Adipose tissue (tissue), 3 donors: ENCODE results near the gene NDRG4. TPM values are rescaled to one million over a fixed set of nuclear protein-coding genes. Genes with fewer than 3 reads are reported as not detected.

ENCODE experiments used
- H3K27ac ChIP-seq: one replicate; pipeline ENCODE4 v1.5.1; 2013; ENCODE audit warnings: low read depth, low read length
- WGBS, 3 donors: extraction: QIAGEN DNeasy Blood & Tissue Kit; methylation state at CpG; one replicate each; pipeline ENCODE4 v1.1.7; 2013; 5-methylcytosine and 5-hydroxymethylcytosine counted together
- polyA plus RNA-seq, 3 donors: library from polyadenylated mRNA; stranded (reverse); fragments of 200-250 nt; gene quantifications; one replicate each; pipeline ENCODE4 v1.2.3, GENCODE V29; 2013
- donor health status: healthy with polysubstance abuse.
- donor health status: Bipolar disorder and iron deficiency.
- donor health status: healthy.

The NDRG4 gene
- polyA plus RNA-seq, 3 donors = 5.8 to 31.7 (median 21.8) TPM

DNA sequence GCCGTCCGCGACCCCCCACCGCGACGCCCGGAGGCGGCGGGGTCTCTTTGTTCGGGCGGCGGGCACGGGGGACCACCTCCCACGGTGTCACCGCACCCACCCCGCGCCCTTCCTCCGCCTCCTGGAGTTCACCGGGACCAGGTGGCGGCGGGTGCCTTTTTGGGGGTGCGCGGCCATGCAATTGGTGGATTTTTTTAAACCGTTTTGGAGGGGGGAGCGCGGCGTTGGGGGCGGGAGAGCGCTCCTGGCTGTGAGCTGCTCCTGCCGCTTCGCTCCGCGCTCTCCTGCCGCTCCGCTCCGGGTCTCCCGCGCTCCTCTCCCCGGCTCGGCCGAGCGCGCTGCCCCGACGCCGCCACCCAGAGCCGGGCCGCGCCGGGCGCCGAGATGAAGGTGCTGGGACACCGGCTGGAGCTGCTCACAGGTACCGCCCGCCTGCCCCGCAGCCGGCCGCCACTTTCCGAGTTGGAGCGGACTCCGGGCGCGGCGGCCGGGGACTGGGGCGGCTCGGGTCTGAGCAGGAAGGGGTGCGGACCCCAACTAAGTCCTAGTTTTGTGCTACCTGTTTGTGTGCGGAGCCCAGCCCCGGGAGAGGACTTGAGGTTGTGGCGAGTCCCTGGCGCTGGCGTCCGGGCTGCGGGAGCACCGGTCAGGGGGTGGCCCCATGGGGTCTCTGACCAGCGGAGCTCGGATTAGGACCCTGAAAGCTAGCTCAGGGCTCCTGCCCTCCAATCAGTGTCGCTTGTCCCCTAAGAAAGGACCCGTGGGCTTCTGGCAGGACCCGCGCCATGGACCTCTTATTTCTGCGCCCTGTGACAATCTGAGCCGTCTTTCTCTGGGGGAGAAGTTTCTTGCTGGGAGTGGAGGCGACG is 35.7 kb upstream of the NDRG4 start:
- H3K27ac ChIP-seq = no peak overlapping the region
- WGBS, 3 donors = 1 to 2% (median 1%) methylated on average over 75 to 86 of the region's 86 CpGs

DNA sequence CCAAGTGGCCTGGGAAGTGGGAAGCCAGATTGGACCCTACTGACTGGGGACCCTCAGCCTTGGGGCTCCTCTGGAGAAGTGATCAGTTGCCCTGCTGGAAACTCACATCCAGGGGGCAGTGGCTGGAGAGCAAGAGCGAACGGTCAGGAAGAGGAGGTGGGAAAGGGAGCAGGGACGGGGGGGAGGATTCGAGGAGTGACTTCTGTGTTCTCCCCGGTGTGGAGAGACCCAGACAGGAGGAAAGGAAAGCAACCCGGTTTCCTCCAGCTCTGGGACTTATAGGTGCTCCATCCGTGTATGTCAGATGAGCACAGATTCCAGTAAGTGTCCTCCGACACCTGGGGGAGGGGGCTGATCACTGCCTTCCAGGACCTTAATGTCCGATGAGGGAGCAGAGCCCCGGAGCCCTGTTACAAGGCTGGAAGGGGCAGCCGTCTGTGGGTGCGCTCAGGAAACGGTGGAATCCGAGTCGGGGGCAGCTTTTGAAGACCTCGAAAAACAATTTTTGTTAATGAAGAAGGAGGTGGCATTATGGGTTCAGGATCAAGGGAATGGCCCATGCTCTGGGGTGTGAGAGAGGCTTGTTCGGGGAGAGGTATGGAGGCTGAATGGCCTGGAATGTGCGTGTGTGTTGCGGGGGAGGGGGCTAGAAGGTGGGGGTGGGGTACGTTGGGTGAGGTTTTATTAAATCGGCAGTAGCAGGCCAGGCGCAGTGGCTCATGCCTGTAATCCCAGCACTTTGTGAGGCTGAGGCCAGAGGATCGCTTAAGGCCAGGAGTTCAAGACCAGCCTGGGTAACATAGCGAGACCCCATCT is 34.8 kb upstream of the NDRG4 start:
- 14 to 21% (median 17%) methylated on average over 24 of the region's 24 CpGs for WGBS, 3 donors
- no peak overlapping the region for H3K27ac ChIP-seq

DNA sequence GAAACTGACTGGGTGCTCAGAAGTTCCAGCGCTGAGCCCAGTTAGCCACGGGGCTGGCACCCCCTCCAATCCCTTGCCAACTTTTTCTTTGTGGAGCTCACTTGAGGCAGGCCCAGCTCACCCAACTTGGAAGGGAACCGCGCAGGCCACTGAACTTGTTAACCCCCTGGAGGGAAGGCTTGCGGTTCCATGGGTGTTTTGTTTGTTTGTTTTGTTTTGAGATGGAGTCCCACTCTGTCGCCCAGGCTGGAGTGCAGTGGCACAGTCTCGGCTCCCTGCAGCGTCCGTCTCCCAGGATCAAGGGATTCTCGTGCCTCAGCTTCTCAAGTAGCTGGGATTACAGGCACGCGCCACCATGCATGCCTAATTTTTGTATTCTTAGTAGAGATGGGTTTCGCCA is 34.1 kb upstream of the NDRG4 start:
- WGBS, 3 donors = 74 to 86% (median 84%) methylated on average over 13 of the region's 13 CpGs
- H3K27ac ChIP-seq = no peak overlapping the region

GRCh38 chr16:58466396-58466795 is 33.5 kb upstream of the NDRG4 start:
- WGBS, 3 donors = 83 to 92% (median 86%) methylated on average over 3 of the region's 3 CpGs
- no peak overlapping the region for H3K27ac ChIP-seq

- WGBS, 3 donors = 86 to 91% (median 88%) methylated on average over 5 of the region's 5 CpGs
- no peak overlapping the region for H3K27ac ChIP-seq
Measured at GRCh38 chr16:58467905-58468304, 32.0 kb upstream of the NDRG4 start.

DNA sequence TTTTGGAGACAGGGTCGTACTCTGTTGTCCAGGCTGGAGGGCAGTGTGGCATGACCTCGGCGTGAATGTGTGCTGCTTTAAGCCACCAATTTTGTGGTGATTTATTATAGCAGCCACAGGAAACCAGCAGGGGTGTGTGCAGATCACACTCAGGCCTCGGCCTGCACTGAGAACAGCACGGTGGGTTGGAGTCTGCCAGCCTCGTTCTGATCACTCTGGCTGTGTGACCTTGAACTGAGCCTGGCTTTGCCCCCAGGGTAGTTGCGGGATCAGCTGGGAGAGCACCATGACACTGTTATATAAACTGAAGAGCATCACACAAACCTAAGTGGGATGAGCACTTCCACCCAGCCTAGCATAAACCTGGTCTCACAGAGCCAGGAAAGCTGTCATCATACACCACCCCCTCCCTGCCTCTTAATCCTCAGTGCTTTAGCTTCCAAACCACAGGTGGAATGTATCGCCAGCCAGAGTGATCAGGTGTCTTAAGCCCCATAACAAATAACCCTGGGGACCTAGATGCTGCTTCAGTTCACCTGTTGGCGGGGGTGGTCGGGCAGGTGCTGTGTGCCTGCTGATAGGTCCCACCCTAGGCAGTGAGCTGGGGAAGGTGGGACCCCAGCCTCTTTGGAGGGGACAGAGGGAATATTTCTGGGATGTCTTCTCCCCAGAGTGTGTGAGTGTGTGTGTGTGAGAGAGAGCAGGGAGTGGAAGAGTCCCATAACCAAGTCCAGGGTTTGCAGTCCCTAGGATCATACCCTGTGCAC is 28.6 kb upstream of the NDRG4 start:
- no peak overlapping the region for H3K27ac ChIP-seq

DNA sequence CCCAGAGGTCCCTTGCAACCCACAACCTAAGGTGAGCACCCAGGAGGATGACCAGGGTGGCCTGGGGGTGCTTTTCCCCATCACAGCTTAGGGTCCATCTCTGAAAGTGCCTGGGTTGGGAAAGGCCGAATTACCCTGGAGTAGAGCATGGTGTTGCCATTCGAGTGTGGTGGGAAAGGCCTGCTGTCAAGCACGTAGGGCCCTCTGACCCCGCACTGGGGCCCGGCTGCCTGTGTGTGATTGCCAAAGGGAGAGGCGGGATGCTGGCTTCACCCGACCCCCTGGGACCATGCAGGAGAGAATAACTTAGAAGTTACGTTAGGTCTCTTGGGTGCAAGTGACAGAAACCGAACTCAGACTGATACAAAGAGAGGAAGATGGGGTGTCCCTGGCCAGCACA is 27.7 kb upstream of the NDRG4 start:
- no peak overlapping the region for H3K27ac ChIP-seq
- WGBS, 3 donors = 86 to 91% (median 88%) methylated on average over 9 of the region's 9 CpGs

More for the DNA sequence above, 28.6 kb upstream of the NDRG4 start:
- 57 to 64% (median 58%) methylated on average over 9 to 10 of the region's 10 CpGs for WGBS, 3 donors

DNA sequence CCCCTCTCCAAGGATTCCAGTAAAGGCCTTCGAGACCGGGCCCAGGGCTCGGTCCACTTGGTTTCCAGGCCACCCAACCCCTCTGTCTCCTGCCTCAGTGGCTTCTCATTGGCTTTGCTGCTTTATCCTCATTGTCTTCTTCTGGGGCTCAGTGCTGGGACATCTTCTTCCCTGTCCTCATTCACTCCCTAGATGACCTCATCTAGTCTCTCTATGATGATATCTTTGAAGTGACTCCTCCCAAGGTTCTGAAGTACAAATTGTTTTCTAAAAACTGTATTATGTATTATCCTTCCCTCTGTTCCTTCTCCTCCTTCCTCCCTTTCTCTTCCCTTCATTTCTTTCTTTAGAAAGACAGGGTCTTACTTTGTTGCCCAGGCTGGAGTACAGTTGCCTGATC is 27.1 kb upstream of the NDRG4 start:
- no peak overlapping the region for H3K27ac ChIP-seq
- WGBS, 3 donors = 88 to 96% (median 94%) methylated on average over 3 of the region's 3 CpGs

DNA sequence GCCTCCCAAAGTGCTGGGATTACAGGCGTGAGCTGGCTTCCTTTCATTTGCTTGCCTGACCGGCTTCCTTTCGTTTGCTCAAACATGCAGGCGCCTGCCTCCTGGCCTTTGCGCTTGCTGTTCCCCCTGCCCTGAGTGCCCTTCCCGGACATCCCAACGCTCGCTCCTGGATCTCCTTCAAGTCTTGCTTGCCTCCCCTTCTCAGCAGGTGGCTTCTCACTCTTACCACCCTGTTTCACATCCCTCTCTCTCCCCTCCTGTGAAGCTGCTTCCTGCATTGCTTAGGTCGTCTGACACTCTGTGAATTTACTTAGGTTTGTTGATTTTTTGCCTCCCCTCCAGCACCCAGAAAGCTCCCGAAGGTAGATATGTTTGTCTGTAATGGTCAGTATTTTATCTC is 25.6 kb upstream of the NDRG4 start:
- 61 to 78% (median 73%) methylated on average over 10 of the region's 10 CpGs for WGBS, 3 donors
- no peak overlapping the region for H3K27ac ChIP-seq

GRCh38 chr16:58475091-58475619 is 24.8 kb upstream of the NDRG4 start:
- 39 to 58% (median 45%) methylated on average over 4 of the region's 4 CpGs for WGBS, 3 donors
- H3K27ac ChIP-seq = no peak overlapping the region

- WGBS, 3 donors = 30 to 59% (median 46%) methylated on average over 1 of the region's 1 CpG
- H3K27ac ChIP-seq = no peak overlapping the region
Measured at GRCh38 chr16:58476791-58477190, 23.2 kb upstream of the NDRG4 start.

DNA sequence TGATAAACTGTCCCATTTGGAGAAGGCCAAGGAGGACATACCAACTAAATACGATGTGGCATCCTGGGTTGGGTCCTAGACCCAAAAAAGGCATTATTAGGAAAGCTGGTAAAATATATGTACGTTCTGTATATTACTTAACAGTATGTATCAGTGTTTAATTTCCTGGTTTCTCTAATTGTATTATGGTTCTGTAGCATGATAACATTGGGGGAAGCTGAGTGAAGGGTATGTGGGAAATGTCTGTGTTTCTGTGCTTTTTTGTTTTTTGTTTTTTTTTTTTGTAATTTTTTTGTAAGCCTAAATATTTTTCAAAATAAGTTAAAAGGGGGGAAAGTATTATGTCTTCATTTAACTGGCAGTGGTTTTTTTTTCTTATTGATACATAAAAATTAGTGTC is 21.5 kb upstream of the NDRG4 start:
- 87 to 95% (median 88%) methylated on average over 2 of the region's 2 CpGs for WGBS, 3 donors
- no peak overlapping the region for H3K27ac ChIP-seq

- H3K27ac ChIP-seq = no peak overlapping the region
- WGBS, 3 donors = 91 to 93% (median 92%) methylated on average over 11 of the region's 11 CpGs
Measured at GRCh38 chr16:58481226-58481869, 18.6 kb upstream of the NDRG4 start.

DNA sequence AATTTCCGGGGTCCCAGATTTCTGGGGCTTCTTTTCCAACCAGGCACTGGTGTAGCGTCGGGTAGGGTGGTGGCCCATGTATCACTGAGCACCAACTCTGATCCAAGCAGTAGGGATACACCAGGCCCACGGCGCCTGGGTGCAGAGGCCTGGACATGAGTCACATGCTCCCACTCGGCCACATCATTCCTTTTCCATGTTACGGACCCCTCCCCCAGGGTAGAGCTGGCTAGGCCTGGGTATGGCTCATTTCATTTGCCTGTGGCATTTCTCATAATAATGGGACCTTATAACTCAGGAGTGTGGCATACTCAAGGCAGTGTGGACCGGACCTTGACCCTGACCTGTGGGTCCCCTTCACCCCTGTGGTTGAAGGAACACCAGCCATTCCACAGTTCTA is 18.0 kb upstream of the NDRG4 start:
- H3K27ac ChIP-seq = no peak overlapping the region
- WGBS, 3 donors = 77 to 80% (median 77%) methylated on average over 8 of the region's 8 CpGs

DNA sequence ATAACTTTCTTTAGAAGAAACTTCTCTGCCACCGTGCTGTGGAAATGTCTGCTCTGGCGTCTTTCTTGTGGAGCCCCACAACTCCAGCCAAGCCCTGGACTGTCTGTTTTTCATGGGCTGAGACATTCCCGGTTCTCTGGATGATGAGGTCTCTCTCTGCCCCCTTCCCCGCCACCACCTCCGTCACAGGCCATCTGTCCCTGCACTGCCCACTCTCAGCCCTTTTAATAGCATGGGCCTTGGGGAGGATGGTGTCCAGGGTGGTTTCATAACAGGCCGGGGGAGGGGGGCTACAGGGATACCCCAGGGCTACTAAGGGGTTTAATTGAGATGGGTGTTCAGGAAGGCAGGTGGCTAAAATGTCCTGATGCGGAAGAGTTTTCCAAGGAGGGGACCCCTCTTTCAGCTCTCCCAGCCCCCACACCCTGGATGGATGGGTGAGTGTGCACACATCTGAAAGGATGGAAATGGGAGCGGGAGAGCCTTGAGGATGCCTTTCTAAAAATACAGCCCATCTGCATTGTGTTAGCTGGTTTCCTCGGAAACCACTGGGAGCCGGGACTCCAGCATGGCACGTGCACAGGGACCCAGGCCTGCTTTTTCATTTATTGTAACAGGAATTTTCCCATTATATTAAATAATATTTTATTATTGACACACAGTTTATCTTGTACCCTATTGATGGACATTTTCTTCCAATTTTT is 14.6 kb upstream of the NDRG4 start:
- 75 to 80% (median 77%) methylated on average over 11 of the region's 11 CpGs for WGBS, 3 donors
- no peak overlapping the region for H3K27ac ChIP-seq

DNA sequence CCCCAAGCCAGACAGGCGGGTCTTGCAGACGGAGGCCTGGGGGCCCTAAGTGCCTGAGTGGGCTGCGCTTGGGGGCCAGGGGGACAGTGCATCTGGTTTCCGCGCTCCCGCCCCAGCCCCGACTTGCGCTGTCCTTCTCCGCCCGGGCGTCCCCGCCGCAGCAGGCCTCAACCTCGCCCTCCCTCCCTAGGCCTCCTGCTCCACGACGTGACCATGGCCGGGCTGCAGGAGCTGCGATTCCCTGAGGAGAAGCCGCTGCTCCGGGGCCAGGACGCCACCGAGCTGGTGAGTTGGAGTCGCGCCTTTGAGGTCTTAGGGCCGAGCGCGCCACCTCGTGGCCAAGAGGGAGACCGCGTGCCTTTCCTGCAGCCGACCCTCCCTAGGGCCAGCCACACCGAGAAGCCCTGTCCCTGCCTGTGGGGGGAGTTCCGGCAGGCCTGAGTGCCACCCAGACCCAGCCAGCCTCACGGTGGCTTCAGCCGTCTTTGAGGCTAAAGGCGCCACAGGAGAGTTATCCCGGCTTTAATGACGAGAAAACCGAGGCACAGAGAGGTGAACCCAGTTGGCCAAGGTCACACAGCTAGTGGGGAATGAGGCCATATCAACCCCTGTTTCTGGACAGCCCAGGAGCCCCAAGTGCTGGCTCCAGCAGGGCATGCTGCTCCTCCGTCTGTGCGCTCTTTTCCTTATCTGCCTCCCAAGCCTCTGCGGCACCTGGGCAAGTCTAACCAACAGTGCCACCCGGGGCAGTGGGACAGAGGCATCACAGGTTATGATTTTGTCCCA is 12.2 kb upstream of the NDRG4 start:
- 16% methylated on average over 42 to 43 of the region's 43 CpGs for WGBS, 3 donors
- no peak overlapping the region for H3K27ac ChIP-seq

- 24 to 75% (median 61%) methylated on average over 3 of the region's 3 CpGs for WGBS, 3 donors
- no peak overlapping the region for H3K27ac ChIP-seq
Measured at GRCh38 chr16:58488531-58488930, 11.4 kb upstream of the NDRG4 start.
